WTC11 (cell line): Measurements from ENCODE around the gene LRP10. TPM values are rescaled to one million over a fixed set of nuclear protein-coding genes. Genes with fewer than 3 reads are reported as not detected.

Experiments
- ATAC-seq: fragments of 200-7000 bp; cut with Tn5 transposase; 2 replicates; pipeline ENCODE4 v1.10.0; 2021; ENCODE audit warnings: mild to moderate bottlenecking, moderate library complexity
- CTCF ChIA-PET: fragments of 300-600 bp; sonication (Branson Sonifier 250); formaldehyde crosslinking; loops from one replicate; lab custom pipeline; 2021; ENCODE audit warnings: antibody characterized with exemption; lab: Charles Lee
- POLR2A ChIA-PET: fragments of 350-600 bp; sonication (Branson Sonifier 250); formaldehyde crosslinking; loops from one replicate; lab custom pipeline; 2021; ENCODE audit warnings: antibody characterized with exemption; lab: Charles Lee
- DNase-seq: peaks from one replicate; pipeline ENCODE4 v3.0.0; 2021; ENCODE audit warnings: low spot score
- H3K27ac Mint-ChIP-seq: 2 replicates; pipeline ENCODE4 v1.8.0; 2021; ENCODE audit warnings: mixed read lengths
- H3K27me3 Mint-ChIP-seq: 2 replicates; pipeline ENCODE4 v1.8.0; 2021; ENCODE audit warnings: low read depth, mild to moderate bottlenecking, moderate library complexity, mixed read lengths
- H3K36me3 Mint-ChIP-seq: 2 replicates; pipeline ENCODE4 v1.8.0; 2021; ENCODE audit warnings: mixed read lengths
- H3K4me1 Mint-ChIP-seq: 2 replicates; pipeline ENCODE4 v1.8.0; 2022; ENCODE audit warnings: mixed read lengths
- H3K4me3 Mint-ChIP-seq: 2 replicates; pipeline ENCODE4 v1.8.0; 2021; ENCODE audit warnings: mild to moderate bottlenecking, moderate library complexity, mixed read lengths
- H3K9me3 Mint-ChIP-seq: 2 replicates; pipeline ENCODE4 v1.8.0; 2021; ENCODE audit warnings: mixed read lengths
- CBFB ChIP-seq: sonication (generic); formaldehyde crosslinking; IDR thresholded peaks from 2 replicates; pipeline ENCODE4 v1.8.1; 2022; ENCODE audit warnings: mild to moderate bottlenecking, low read depth, missing genetic modification reagents
- ETV6 ChIP-seq: sonication (generic); formaldehyde crosslinking; IDR thresholded peaks from 2 replicates; pipeline ENCODE4 v1.8.1; 2022; ENCODE audit warnings: mild to moderate bottlenecking, missing genetic modification reagents
- FOXK1 ChIP-seq: sonication (generic); formaldehyde crosslinking; IDR thresholded peaks from 2 replicates; pipeline ENCODE4 v1.8.0; 2022; ENCODE audit warnings: mild to moderate bottlenecking, moderate library complexity, missing genetic modification reagents
- GRHL2 ChIP-seq: fragments of 250-450 bp; sonication (Bioruptor Pico); IDR thresholded peaks from 2 replicates; pipeline ENCODE4 v1.8.0; 2022; ENCODE audit warnings: mild to moderate bottlenecking, moderate library complexity; ENCODE audit not compliant: insufficient replicate concordance, severe bottlenecking
- HMGA2 ChIP-seq: fragments of 250-450 bp; sonication (Bioruptor Pico); IDR thresholded peaks from 2 replicates; pipeline ENCODE4 v1.4.0; 2021; ENCODE audit warnings: mild to moderate bottlenecking, moderate library complexity
- MXD4 ChIP-seq: fragments of 250-450 bp; sonication (Bioruptor Pico); IDR thresholded peaks from 2 replicates; pipeline ENCODE4 v1.8.0; 2021; ENCODE audit warnings: mild to moderate bottlenecking, moderate library complexity, borderline replicate concordance
- NFE2L1 ChIP-seq: sonication (generic); formaldehyde crosslinking; IDR thresholded peaks from 2 replicates; pipeline ENCODE4 v1.8.1; 2023; ENCODE audit warnings: missing genetic modification reagents
- ZBTB21 ChIP-seq: sonication (generic); formaldehyde crosslinking; IDR thresholded peaks from 2 replicates; pipeline ENCODE4 v1.8.1; 2023; ENCODE audit warnings: mild to moderate bottlenecking, missing genetic modification reagents, borderline replicate concordance
- ZNF317 ChIP-seq: sonication (generic); formaldehyde crosslinking; IDR thresholded peaks from 2 replicates; pipeline ENCODE4 v1.8.1; 2023; ENCODE audit warnings: low read depth, mild to moderate bottlenecking, moderate library complexity, missing genetic modification reagents, borderline replicate concordance
- total RNA-seq: library from RNA; stranded (reverse); gene quantifications from 3 replicates; pipeline ENCODE4 v1.2.3, GENCODE V29; 2021
- TF ChIP-seq, protein P1 (sequence below): fragments of 250-450 bp; sonication (Bioruptor Pico); IDR thresholded peaks from 2 replicates; pipeline ENCODE4 v1.9.0; 2021; ENCODE audit warnings: mild to moderate bottlenecking, borderline replicate concordance
- TF ChIP-seq, protein P2 (sequence below): fragments of 250-450 bp; sonication (Bioruptor Pico); IDR thresholded peaks from 2 replicates; pipeline ENCODE4 v1.9.0; 2021; ENCODE audit warnings: mild to moderate bottlenecking
- TF ChIP-seq, protein P3 (sequence below): sonication (generic); formaldehyde crosslinking; IDR thresholded peaks from 2 replicates; pipeline ENCODE4 v1.8.0; 2023; ENCODE audit warnings: missing genetic modification reagents
- TF ChIP-seq, protein P4 (sequence below): sonication (generic); formaldehyde crosslinking; IDR thresholded peaks from 2 replicates; pipeline ENCODE4 v1.8.1; 2022; ENCODE audit warnings: low read depth, missing genetic modification reagents, borderline replicate concordance
- TF ChIP-seq, protein P5 (sequence below): sonication (generic); formaldehyde crosslinking; IDR thresholded peaks from 2 replicates; pipeline ENCODE4 v1.8.0; 2022; ENCODE audit warnings: mild to moderate bottlenecking, missing genetic modification reagents
- TF ChIP-seq, protein P6 (sequence below): fragments of 250-450 bp; sonication (Bioruptor Pico); IDR thresholded peaks from 2 replicates; pipeline ENCODE4 v1.9.0; 2021; ENCODE audit warnings: moderate library complexity, mild to moderate bottlenecking, inconsistent platforms, borderline replicate concordance
- TF ChIP-seq, protein P7 (sequence below): sonication (generic); formaldehyde crosslinking; IDR thresholded peaks from 2 replicates; pipeline ENCODE4 v1.8.1; 2023; ENCODE audit warnings: mild to moderate bottlenecking, missing genetic modification reagents, borderline replicate concordance

LRP10 gene
- total RNA-seq, 1 experiment from 2014 or later = 24.0 TPM

DNA sequence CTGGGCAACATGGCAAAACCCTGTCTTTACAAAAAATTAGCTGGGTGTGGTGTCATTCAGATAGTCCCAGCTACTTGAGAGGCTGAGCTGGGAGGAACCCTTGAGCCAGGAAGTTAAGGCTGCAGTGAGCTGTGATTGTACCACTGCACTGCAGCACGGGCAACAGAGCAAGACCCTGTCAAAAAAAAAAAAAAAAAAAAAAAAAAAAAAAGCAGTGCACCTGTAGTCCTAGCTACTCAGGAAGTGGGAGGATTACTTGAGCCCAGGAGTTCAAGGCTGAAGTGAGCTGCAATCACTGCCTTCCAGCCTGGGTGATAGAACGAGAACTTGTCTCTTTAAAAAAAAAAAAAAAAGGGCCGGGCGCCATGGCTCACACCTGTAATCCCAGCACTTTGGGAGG, 17.1 kb downstream of the LRP10 start:
- CTCF ChIA-PET = interaction anchor here (0.6 to 3.6 kb wide), 8 partner anchors 11 to 474 kb away, joined by 3 to 24 read pairs (median 4); partner anchors contain the start of gene LRP10
- no peak for ATAC-seq
- Mint-ChIP-seq H3K27ac (no peak overlapping the region), H3K36me3 (no peaks in the 10 kb centered on the region), H3K4me1 (peaks cover 28% of the 10 kb centered on the region), H3K27me3 (peaks cover 31% of the 10 kb centered on the region), H3K4me3 (no peak overlapping the region)
- POLR2A ChIA-PET = no interaction called here
- TF ChIP-seq ZNF317 (CRISPR knock-in tag) (no peak), HMGA2 (CRISPR knock-in tag) (no peak), NFE2L1 (CRISPR knock-in tag) (no peak), ZBTB21 (no peak), GRHL2 (no peak), CBFB (CRISPR knock-in tag) (no peak), ETV6 (CRISPR knock-in tag) (no peak)
- TF ChIP-seq, protein P1, sequence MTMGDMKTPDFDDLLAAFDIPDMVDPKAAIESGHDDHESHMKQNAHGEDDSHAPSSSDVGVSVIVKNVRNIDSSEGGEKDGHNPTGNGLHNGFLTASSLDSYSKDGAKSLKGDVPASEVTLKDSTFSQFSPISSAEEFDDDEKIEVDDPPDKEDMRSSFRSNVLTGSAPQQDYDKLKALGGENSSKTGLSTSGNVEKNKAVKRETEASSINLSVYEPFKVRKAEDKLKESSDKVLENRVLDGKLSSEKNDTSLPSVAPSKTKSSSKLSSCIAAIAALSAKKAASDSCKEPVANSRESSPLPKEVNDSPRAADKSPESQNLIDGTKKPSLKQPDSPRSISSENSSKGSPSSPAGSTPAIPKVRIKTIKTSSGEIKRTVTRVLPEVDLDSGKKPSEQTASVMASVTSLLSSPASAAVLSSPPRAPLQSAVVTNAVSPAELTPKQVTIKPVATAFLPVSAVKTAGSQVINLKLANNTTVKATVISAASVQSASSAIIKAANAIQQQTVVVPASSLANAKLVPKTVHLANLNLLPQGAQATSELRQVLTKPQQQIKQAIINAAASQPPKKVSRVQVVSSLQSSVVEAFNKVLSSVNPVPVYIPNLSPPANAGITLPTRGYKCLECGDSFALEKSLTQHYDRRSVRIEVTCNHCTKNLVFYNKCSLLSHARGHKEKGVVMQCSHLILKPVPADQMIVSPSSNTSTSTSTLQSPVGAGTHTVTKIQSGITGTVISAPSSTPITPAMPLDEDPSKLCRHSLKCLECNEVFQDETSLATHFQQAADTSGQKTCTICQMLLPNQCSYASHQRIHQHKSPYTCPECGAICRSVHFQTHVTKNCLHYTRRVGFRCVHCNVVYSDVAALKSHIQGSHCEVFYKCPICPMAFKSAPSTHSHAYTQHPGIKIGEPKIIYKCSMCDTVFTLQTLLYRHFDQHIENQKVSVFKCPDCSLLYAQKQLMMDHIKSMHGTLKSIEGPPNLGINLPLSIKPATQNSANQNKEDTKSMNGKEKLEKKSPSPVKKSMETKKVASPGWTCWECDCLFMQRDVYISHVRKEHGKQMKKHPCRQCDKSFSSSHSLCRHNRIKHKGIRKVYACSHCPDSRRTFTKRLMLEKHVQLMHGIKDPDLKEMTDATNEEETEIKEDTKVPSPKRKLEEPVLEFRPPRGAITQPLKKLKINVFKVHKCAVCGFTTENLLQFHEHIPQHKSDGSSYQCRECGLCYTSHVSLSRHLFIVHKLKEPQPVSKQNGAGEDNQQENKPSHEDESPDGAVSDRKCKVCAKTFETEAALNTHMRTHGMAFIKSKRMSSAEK (CRISPR knock-in tag) = no peak
- TF ChIP-seq, protein P2, sequence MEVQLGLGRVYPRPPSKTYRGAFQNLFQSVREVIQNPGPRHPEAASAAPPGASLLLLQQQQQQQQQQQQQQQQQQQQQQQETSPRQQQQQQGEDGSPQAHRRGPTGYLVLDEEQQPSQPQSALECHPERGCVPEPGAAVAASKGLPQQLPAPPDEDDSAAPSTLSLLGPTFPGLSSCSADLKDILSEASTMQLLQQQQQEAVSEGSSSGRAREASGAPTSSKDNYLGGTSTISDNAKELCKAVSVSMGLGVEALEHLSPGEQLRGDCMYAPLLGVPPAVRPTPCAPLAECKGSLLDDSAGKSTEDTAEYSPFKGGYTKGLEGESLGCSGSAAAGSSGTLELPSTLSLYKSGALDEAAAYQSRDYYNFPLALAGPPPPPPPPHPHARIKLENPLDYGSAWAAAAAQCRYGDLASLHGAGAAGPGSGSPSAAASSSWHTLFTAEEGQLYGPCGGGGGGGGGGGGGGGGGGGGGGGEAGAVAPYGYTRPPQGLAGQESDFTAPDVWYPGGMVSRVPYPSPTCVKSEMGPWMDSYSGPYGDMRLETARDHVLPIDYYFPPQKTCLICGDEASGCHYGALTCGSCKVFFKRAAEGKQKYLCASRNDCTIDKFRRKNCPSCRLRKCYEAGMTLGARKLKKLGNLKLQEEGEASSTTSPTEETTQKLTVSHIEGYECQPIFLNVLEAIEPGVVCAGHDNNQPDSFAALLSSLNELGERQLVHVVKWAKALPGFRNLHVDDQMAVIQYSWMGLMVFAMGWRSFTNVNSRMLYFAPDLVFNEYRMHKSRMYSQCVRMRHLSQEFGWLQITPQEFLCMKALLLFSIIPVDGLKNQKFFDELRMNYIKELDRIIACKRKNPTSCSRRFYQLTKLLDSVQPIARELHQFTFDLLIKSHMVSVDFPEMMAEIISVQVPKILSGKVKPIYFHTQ (CRISPR knock-in tag) = no peak
- TF ChIP-seq, protein P3, sequence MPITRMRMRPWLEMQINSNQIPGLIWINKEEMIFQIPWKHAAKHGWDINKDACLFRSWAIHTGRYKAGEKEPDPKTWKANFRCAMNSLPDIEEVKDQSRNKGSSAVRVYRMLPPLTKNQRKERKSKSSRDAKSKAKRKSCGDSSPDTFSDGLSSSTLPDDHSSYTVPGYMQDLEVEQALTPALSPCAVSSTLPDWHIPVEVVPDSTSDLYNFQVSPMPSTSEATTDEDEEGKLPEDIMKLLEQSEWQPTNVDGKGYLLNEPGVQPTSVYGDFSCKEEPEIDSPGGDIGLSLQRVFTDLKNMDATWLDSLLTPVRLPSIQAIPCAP (CRISPR knock-in tag) = no peak
- TF ChIP-seq, protein P4, sequence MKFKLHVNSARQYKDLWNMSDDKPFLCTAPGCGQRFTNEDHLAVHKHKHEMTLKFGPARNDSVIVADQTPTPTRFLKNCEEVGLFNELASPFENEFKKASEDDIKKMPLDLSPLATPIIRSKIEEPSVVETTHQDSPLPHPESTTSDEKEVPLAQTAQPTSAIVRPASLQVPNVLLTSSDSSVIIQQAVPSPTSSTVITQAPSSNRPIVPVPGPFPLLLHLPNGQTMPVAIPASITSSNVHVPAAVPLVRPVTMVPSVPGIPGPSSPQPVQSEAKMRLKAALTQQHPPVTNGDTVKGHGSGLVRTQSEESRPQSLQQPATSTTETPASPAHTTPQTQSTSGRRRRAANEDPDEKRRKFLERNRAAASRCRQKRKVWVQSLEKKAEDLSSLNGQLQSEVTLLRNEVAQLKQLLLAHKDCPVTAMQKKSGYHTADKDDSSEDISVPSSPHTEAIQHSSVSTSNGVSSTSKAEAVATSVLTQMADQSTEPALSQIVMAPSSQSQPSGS (CRISPR knock-in tag) = no peak
- TF ChIP-seq, protein P5, sequence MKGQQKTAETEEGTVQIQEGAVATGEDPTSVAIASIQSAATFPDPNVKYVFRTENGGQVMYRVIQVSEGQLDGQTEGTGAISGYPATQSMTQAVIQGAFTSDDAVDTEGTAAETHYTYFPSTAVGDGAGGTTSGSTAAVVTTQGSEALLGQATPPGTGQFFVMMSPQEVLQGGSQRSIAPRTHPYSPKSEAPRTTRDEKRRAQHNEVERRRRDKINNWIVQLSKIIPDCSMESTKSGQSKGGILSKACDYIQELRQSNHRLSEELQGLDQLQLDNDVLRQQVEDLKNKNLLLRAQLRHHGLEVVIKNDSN (CRISPR knock-in tag) = no peak
- TF ChIP-seq, all 79 proteins: peak for 0
- DNase-seq = no peak
- no peaks in the 10 kb centered on the region for H3K9me3 Mint-ChIP-seq

DNA sequence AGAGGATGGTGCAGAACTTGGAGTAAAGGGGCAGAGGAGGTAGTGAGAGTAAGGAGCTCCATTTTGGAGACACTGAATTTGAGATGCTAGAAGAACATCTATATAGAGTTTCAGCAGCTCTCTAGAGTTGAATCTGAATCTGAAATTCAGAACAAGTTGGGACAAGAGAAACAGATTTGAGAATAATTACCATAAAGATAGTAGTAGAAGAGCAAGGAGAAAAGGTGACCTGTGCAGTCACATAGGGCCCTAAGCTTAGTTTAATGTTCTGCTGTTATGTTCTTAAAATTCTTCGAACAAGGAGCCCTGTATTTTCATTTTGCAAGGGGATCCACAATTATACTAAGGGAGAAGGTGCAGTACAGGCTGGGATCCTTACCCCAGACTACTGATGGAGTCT, 18.9 kb downstream of the LRP10 start:
- ATAC-seq (no peak), DNase-seq (no peak)
- Mint-ChIP-seq H3K36me3 (no peaks in the 10 kb centered on the region), H3K4me1 (peaks cover 25% of the 10 kb centered on the region), H3K27me3 (peaks cover 26% of the 10 kb centered on the region), H3K9me3 (no peaks in the 10 kb centered on the region), H3K27ac (no peak overlapping the region), H3K4me3 (no peak overlapping the region)
- POLR2A ChIA-PET = no interaction called here
- TF ChIP-seq, protein P6, sequence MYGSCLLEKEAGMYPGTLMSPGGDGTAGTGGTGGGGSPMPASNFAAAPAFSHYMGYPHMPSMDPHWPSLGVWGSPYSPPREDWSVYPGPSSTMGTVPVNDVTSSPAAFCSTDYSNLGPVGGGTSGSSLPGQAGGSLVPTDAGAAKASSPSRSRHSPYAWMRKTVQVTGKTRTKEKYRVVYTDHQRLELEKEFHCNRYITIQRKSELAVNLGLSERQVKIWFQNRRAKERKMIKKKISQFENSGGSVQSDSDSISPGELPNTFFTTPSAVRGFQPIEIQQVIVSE (CRISPR knock-in tag) = no peak
- TF ChIP-seq FOXK1 (CRISPR knock-in tag) = no peak
- TF ChIP-seq, protein P4 (CRISPR knock-in tag) = no peak
- TF ChIP-seq HMGA2 (CRISPR knock-in tag) = no peak
- TF ChIP-seq, protein P7, sequence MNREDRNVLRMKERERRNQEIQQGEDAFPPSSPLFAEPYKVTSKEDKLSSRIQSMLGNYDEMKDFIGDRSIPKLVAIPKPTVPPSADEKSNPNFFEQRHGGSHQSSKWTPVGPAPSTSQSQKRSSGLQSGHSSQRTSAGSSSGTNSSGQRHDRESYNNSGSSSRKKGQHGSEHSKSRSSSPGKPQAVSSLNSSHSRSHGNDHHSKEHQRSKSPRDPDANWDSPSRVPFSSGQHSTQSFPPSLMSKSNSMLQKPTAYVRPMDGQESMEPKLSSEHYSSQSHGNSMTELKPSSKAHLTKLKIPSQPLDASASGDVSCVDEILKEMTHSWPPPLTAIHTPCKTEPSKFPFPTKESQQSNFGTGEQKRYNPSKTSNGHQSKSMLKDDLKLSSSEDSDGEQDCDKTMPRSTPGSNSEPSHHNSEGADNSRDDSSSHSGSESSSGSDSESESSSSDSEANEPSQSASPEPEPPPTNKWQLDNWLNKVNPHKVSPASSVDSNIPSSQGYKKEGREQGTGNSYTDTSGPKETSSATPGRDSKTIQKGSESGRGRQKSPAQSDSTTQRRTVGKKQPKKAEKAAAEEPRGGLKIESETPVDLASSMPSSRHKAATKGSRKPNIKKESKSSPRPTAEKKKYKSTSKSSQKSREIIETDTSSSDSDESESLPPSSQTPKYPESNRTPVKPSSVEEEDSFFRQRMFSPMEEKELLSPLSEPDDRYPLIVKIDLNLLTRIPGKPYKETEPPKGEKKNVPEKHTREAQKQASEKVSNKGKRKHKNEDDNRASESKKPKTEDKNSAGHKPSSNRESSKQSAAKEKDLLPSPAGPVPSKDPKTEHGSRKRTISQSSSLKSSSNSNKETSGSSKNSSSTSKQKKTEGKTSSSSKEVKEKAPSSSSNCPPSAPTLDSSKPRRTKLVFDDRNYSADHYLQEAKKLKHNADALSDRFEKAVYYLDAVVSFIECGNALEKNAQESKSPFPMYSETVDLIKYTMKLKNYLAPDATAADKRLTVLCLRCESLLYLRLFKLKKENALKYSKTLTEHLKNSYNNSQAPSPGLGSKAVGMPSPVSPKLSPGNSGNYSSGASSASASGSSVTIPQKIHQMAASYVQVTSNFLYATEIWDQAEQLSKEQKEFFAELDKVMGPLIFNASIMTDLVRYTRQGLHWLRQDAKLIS = no peak
- TF ChIP-seq MXD4 (CRISPR knock-in tag) = no peak
- CTCF ChIA-PET = interaction anchor here (1.0 to 3.6 kb wide), 4 partner anchors 9 to 67 kb away, joined by 3 to 24 read pairs (median 8); partner anchors contain the start of gene LRP10
